Measurements from ENCODE around the gene GIPC1. TPM values are rescaled to one million over a fixed set of nuclear protein-coding genes. Genes with fewer than 3 reads are reported as not detected.

The GIPC1 gene
- total RNA-seq, 1 experiment from 2014 or later, result 98.7 TPM

- H3K4me1 ChIP-seq, result 0 out of 2 replicates have a peak, but pooled peaks cover 6% of the 10 kb centered on the region
- Mint-ChIP-seq H3K27me3 (ENCODE audit: insufficient read depth, unreplicated experiment) (no peaks in the 10 kb centered on the region), H3K4me3 (ENCODE audit: unreplicated experiment) (no peak overlapping the region), H3K27ac (ENCODE audit: unreplicated experiment) (no peak overlapping the region), H3K4me1 (ENCODE audit: low read depth, unreplicated experiment) (peaks cover 14% of the 10 kb centered on the region), H3K9me3 (ENCODE audit: unreplicated experiment) (no peaks in the 10 kb centered on the region), H3K36me3 (ENCODE audit: insufficient read depth, unreplicated experiment) (no peaks in the 10 kb centered on the region)
- POLR2A ChIA-PET, result no interaction called here
- H3K4me3 ChIP-seq (ENCODE audit: low read depth, low read length), result no peak overlapping the region
- CTCF ChIA-PET, result interaction anchor here (0.7 to 0.9 kb wide), 2 partner anchors 9 to 44 kb away, joined by 4 to 10 read pairs; no protein-coding TSS in a partner anchor
- intact Hi-C loops (cut with micrococcal nuclease; ENCODE audit: unreplicated experiment), result no loop called here
- no peaks in the 10 kb centered on the region for H3K9me3 ChIP-seq
- BruUV-seq (replicated peaks), result no TSS peak
- DNase-seq, result no peak
- no peak for TF ChIP-seq CTCF (IDR thresholded peaks at IDR 0.05; ENCODE audit: insufficient read depth in 1 of 2, low read depth in 1 of 2, low read length in 1 of 2, severe bottlenecking in 1 of 2, unreplicated experiment in 1 of 2)
- no peaks in the 10 kb centered on the region for H3K36me3 ChIP-seq (ENCODE audit: control insufficient read depth, insufficient read depth, low read length)
- no peaks in the 10 kb centered on the region for H3K27me3 ChIP-seq (replicated peaks; ENCODE audit: control insufficient read depth, insufficient read depth, low read length)
Observed at GRCh38 chr19:14428882-14429416, 67.0 kb downstream of the GIPC1 start.

Small RNA genes within 50 kb of the gene (microRNA-seq; reads per million reads assigned to microRNA genes)
- 1.9 reads per million, percentile 5 among the genes with 10 or more reads in this experiment for gene MIR639

Other genes starting within 250 kb of the GIPC1 start
- gene ADGRE5, start 114.7 kb downstream of the GIPC1 start, total RNA-seq (2022), result 24.8 and 34.8 TPM in 2 replicates
- gene DDX39A, start 76.8 kb downstream of the GIPC1 start, total RNA-seq (2022), result 118 and 126 TPM in 2 replicates
- 102 and 105 TPM in 2 replicates for gene PKN1, start 62.8 kb downstream of the GIPC1 start, total RNA-seq (2022)
- 0.20 and 0.74 TPM in 2 replicates for gene PTGER1, start 20.8 kb downstream of the GIPC1 start, total RNA-seq (2022)
- gene DNAJB1, start 22.3 kb upstream of the GIPC1 start, total RNA-seq (2022), result 79.5 and 80.2 TPM in 2 replicates
- 294 and 300 TPM in 2 replicates for gene TECR, start 33.5 kb upstream of the GIPC1 start, total RNA-seq (2022)
- 158 and 173 TPM in 2 replicates for gene NDUFB7, start 75.9 kb upstream of the GIPC1 start, total RNA-seq (2022)
- not detected in 2 replicates for gene CLEC17A, start 87.0 kb upstream of the GIPC1 start, total RNA-seq (2022)
- not detected in 2 replicates for gene ADGRE3, start 178.7 kb upstream of the GIPC1 start, total RNA-seq (2022)
- 5.3 and 6.0 TPM in 2 replicates for gene ZNF333, start 193.9 kb upstream of the GIPC1 start, total RNA-seq (2022)

All from Caco-2 (cell line).